Measurements from ENCODE around the gene ALKBH5.

ALKBH5 gene

GRCh38 chr17:18228176-18228682 is 44.6 kb downstream of the ALKBH5 start:
- Histone ChIP-seq H3K4me1 (ENCODE audit: control insufficient read depth, insufficient read depth, low read length) (peaks cover 4% of the 10 kb centered on the region; the same call in 1 of the 2 replicates), H3K36me3 (ENCODE audit: control insufficient read depth in 2 of 2, insufficient read depth in 1 of 2, low read length in 2 of 2) (peaks cover 0 to 22% of the 10 kb centered on the region in 2 experiments; a peak in 2 of 3 replicates), H3K9me3 (ENCODE audit: control insufficient read depth, insufficient read depth, low read depth, low read length) (no peaks in the 10 kb centered on the region), H3K4me3 (ENCODE audit: low read depth, low read length) (no peak overlapping the region), H3K27ac (ENCODE audit: extremely low read depth, low read depth, low read length) (no peak overlapping the region)
- CTCF ChIA-PET, result no interaction called here
- POLR2A ChIA-PET, result no interaction called here
- TF ChIP-seq KLF1 (tag by site-specific recombination; IDR thresholded peaks at IDR 0.05) (0 out of 2 replicates have a peak, but pooled peaks have one; percentile 10), ZNF623 (tag by site-specific recombination; IDR thresholded peaks at IDR 0.05) (peak; percentile 99), ZNF555 (tag by site-specific recombination; conservative IDR thresholded peaks at IDR 0.05) (no peak)
- TF ChIP-seq, protein P1, sequence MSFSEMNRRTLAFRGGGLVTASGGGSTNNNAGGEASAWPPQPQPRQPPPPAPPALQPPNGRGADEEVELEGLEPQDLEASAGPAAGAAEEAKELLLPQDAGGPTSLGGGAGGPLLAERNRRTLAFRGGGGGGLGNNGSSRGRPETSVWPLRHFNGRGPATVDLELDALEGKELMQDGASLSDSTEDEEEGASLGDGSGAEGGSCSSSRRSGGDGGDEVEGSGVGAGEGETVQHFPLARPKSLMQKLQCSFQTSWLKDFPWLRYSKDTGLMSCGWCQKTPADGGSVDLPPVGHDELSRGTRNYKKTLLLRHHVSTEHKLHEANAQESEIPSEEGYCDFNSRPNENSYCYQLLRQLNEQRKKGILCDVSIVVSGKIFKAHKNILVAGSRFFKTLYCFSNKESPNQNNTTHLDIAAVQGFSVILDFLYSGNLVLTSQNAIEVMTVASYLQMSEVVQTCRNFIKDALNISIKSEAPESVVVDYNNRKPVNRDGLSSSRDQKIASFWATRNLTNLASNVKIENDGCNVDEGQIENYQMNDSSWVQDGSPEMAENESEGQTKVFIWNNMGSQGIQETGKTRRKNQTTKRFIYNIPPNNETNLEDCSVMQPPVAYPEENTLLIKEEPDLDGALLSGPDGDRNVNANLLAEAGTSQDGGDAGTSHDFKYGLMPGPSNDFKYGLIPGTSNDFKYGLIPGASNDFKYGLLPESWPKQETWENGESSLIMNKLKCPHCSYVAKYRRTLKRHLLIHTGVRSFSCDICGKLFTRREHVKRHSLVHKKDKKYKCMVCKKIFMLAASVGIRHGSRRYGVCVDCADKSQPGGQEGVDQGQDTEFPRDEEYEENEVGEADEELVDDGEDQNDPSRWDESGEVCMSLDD (tag by site-specific recombination; IDR thresholded peaks at IDR 0.05), result no peak

- Histone ChIP-seq H3K9me3 (ENCODE audit: control insufficient read depth, insufficient read depth, low read depth, low read length) (no peaks in the 10 kb centered on the region), H3K36me3 (ENCODE audit: control insufficient read depth in 2 of 2, insufficient read depth in 1 of 2, low read length in 2 of 2) (peaks cover 0 to 33% of the 10 kb centered on the region in 2 experiments; a peak in 2 of 3 replicates), H3K4me1 (ENCODE audit: control insufficient read depth, insufficient read depth, low read length) (peaks cover 4% of the 10 kb centered on the region; the same call in 1 of the 2 replicates), H3K27ac (ENCODE audit: extremely low read depth, low read depth, low read length) (no peak overlapping the region), H3K4me3 (ENCODE audit: low read depth, low read length) (no peak overlapping the region)
- CTCF ChIA-PET, result no interaction called here
- TF ChIP-seq BCL11B (tag by site-specific recombination; IDR thresholded peaks at IDR 0.05; ENCODE audit: low read depth) (0 out of 2 replicates have a peak, but pooled peaks have one; percentile 53), IKZF3 (tag by site-specific recombination; IDR thresholded peaks at IDR 0.05) (no peak), ZNF677 (tag by site-specific recombination; IDR thresholded peaks at IDR 0.05) (no peak), ZNF223 (tag by site-specific recombination; IDR thresholded peaks at IDR 0.05) (no peak), ZNF324 (tag by site-specific recombination; IDR thresholded peaks at IDR 0.05) (no peak), ZNF629 (tag by site-specific recombination; IDR thresholded peaks at IDR 0.05) (no peak), ELK4 (IDR thresholded peaks at IDR 0.05; ENCODE audit: borderline replicate concordance, low read depth, low read length) (no peak), ZNF624 (tag by site-specific recombination; IDR thresholded peaks at IDR 0.05) (no peak), ZNF76 (tag by site-specific recombination; IDR thresholded peaks at IDR 0.05; ENCODE audit: borderline replicate concordance, low read depth) (no peak)
- TF ChIP-seq, protein P2, sequence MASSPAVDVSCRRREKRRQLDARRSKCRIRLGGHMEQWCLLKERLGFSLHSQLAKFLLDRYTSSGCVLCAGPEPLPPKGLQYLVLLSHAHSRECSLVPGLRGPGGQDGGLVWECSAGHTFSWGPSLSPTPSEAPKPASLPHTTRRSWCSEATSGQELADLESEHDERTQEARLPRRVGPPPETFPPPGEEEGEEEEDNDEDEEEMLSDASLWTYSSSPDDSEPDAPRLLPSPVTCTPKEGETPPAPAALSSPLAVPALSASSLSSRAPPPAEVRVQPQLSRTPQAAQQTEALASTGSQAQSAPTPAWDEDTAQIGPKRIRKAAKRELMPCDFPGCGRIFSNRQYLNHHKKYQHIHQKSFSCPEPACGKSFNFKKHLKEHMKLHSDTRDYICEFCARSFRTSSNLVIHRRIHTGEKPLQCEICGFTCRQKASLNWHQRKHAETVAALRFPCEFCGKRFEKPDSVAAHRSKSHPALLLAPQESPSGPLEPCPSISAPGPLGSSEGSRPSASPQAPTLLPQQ (tag by site-specific recombination; IDR thresholded peaks at IDR 0.05), result 0 out of 2 replicates have a peak, but pooled peaks have one; percentile 37
- POLR2A ChIA-PET, result no interaction called here
Measured at GRCh38 chr17:18229254-18229653, 45.6 kb downstream of the ALKBH5 start.

- Histone ChIP-seq H3K9me3 (ENCODE audit: control insufficient read depth, insufficient read depth, low read depth, low read length) (no peaks in the 10 kb centered on the region), H3K36me3 (ENCODE audit: control insufficient read depth in 2 of 2, insufficient read depth in 1 of 2, low read length in 2 of 2) (peaks cover 0 to 38% of the 10 kb centered on the region in 2 experiments; a peak in 2 of 3 replicates), H3K4me3 (ENCODE audit: low read depth, low read length) (no peak overlapping the region), H3K27ac (ENCODE audit: extremely low read depth, low read depth, low read length) (no peak overlapping the region), H3K4me1 (ENCODE audit: control insufficient read depth, insufficient read depth, low read length) (peaks cover 4% of the 10 kb centered on the region; the same call in 1 of the 2 replicates)
- CTCF ChIA-PET, result no interaction called here
- POLR2A ChIA-PET, result interaction anchor here (0.5 kb wide), 1 partner anchor 18 kb away, joined by 3 read pairs; no protein-coding TSS in a partner anchor
- TF ChIP-seq GFI1B (tag by site-specific recombination; IDR thresholded peaks at IDR 0.05) (no peak), REPIN1 (tag by site-specific recombination; IDR thresholded peaks at IDR 0.05; ENCODE audit: low read depth) (no peak), ZNF221 (tag by site-specific recombination; IDR thresholded peaks at IDR 0.05; ENCODE audit: borderline replicate concordance) (no peak), ZNF138 (tag by site-specific recombination; IDR thresholded peaks at IDR 0.05; ENCODE audit: borderline replicate concordance) (no peak), ZNF248 (tag by site-specific recombination; IDR thresholded peaks at IDR 0.05) (no peak), ZNF274 (IDR thresholded peaks at IDR 0.05; ENCODE audit: low read length) (no peak), ZNF274 (tag by site-specific recombination; IDR thresholded peaks at IDR 0.05; ENCODE audit: borderline replicate concordance) (no peak), ZNF18 (tag by site-specific recombination; IDR thresholded peaks at IDR 0.05) (no peak), ZNF433 (tag by site-specific recombination; IDR thresholded peaks at IDR 0.05; ENCODE audit: low read depth) (no peak), SP3 (tag by site-specific recombination; IDR thresholded peaks at IDR 0.05) (no peak), ZNF558 (tag by site-specific recombination; IDR thresholded peaks at IDR 0.05) (no peak), ZNF114 (tag by site-specific recombination; IDR thresholded peaks at IDR 0.05) (no peak), ZNF423 (tag by site-specific recombination; IDR thresholded peaks at IDR 0.05) (no peak)
Measured at GRCh38 chr17:18229771-18230170, 46.1 kb downstream of the ALKBH5 start.

Data from HEK293 (cell line).